ENCODE results near the gene NONO. TPM values are rescaled to one million over a fixed set of nuclear protein-coding genes. Genes with fewer than 3 reads are reported as not detected.

The NONO gene
- total and polyA plus RNA-seq, 2 of the 4 experiments (the other 2 are of a cell fraction) = 199 to 609 TPM

GRCh38 chrX:71256051-71256450, 27.4 kb upstream of the NONO start:
- Histone ChIP-seq H2BK120ac (ENCODE audit: low read depth, low read length) (no peak overlapping the region), H3K27me3 (ENCODE audit: control insufficient read depth, insufficient read depth, low read length) (no peaks in the 10 kb centered on the region), H4K20me1 (ENCODE audit: insufficient read depth, low read length) (no peaks in the 10 kb centered on the region), H4K8ac (ENCODE audit: low read depth in 2 of 2, low read length in 2 of 2) (0 out of 4 replicates have a peak overlapping the region, but pooled peaks of 1 of the 2 experiments have one; percentile 83), H3K4me3 (ENCODE audit: insufficient read depth, low read depth, low read length) (no peak overlapping the region), H3K9me1 (ENCODE audit: insufficient read depth, low read length) (0 out of 2 replicates have a peak, but pooled peaks cover 2% of the 10 kb centered on the region), H3K79me1 (ENCODE audit: low read depth in 1 of 2, low read length in 2 of 2) (peaks cover 3 to 27% of the 10 kb centered on the region in 2 experiments), H2AK5ac (ENCODE audit: low read depth, low read length) (no peak overlapping the region), H3K4me2 (ENCODE audit: low read depth, low read length) (peak overlapping the region; percentile 51), H3K36me3 (ENCODE audit: control insufficient read depth, insufficient read depth, low read length) (no peaks in the 10 kb centered on the region), H3K4me1 (ENCODE audit: control insufficient read depth, insufficient read depth, low read length) (peaks cover 8% of the 10 kb centered on the region), H3K14ac (replicated peaks; ENCODE audit: low read depth, low read length) (no peak overlapping the region), H4K5ac (ENCODE audit: low read depth, low read length) (no peak overlapping the region), H3K56ac (ENCODE audit: extremely low read depth, insufficient read depth, low read length) (no peak overlapping the region), H3K9me3 (ENCODE audit: control insufficient read depth, insufficient read depth, low read length) (no peaks in the 10 kb centered on the region), H2AK9ac (replicated peaks; ENCODE audit: low read depth, low read length, poor library complexity) (no peak overlapping the region), H2BK15ac (ENCODE audit: low read depth, low read length) (no peak overlapping the region), H3K27ac (ENCODE audit: insufficient read depth, low read length) (peak overlapping the region; percentile 18; the same call in 1 of the 2 replicates), H2BK20ac (ENCODE audit: low read depth, low read length) (no peak overlapping the region), H2AFZ (replicated peaks; ENCODE audit: low read length, poor library complexity) (no peak overlapping the region), H2BK5ac (ENCODE audit: low read depth, low read length, poor library complexity, severe bottlenecking) (peak overlapping the region; percentile 31), H4K91ac (ENCODE audit: insufficient read depth, low read depth, low read length) (no peak overlapping the region), H3K23ac (ENCODE audit: low read depth, low read length) (no peak overlapping the region), H3K9ac (ENCODE audit: low read depth, low read length) (no peak overlapping the region), H3K4ac (ENCODE audit: low read depth, low read length) (no peak overlapping the region), H3K18ac (ENCODE audit: low read depth, low read length) (no peak overlapping the region)
- no peak for ATAC-seq (ENCODE audit: low read depth)
- dilution Hi-C loops (cut with HindIII; ENCODE audit: low sequenced_read_pairs, unreplicated experiment) (no loop called here), in situ Hi-C loops (cut with MboI; ENCODE audit: low sequenced_read_pairs) (no loop called here), intact Hi-C loops (cut with micrococcal nuclease) (no loop called here)
- ChIA-PET CTCF (no interaction called here), POLR2A (ENCODE audit: unreplicated experiment) (no interaction called here)
- no peak for TF ChIP-seq MAFK (IDR thresholded peaks at IDR 0.05; ENCODE audit: low read depth, low read length)
- no peak for TF ChIP-seq CTCF (conservative IDR thresholded peaks at IDR 0.05; ENCODE audit: low read depth, low read length)
- TF ChIP-seq CEBPB (IDR thresholded peaks at IDR 0.05; ENCODE audit: low read depth, low read length) = peak; percentile 67
- WGBS, 2 experiments (ENCODE audit: extremely low coverage in 2 of 2, insufficient read length in 1 of 2) = no CpG with 5 or more reads among the region's 6 CpGs
- peak; percentile 28 for DNase-seq
- no TSS peak for BruUV-seq (replicated peaks)

Data from IMR-90 (cell line).